Activated effector memory CD4-positive, alpha-beta T cell treated with Interleukin-2 at 50 U/mL for 16 hours (primary cell): ENCODE measurements around the gene ZHX3.
"Not testable (repeated sequence)": the region's sequence is repeated elsewhere in the genome, so short reads cannot be mapped to it uniquely, and the experiment has no call there.

Experiments used
- DNase-seq: peaks from one replicate; pipeline ENCODE4 v3.0.0-alpha.2; 2020

ZHX3 gene

DNA sequence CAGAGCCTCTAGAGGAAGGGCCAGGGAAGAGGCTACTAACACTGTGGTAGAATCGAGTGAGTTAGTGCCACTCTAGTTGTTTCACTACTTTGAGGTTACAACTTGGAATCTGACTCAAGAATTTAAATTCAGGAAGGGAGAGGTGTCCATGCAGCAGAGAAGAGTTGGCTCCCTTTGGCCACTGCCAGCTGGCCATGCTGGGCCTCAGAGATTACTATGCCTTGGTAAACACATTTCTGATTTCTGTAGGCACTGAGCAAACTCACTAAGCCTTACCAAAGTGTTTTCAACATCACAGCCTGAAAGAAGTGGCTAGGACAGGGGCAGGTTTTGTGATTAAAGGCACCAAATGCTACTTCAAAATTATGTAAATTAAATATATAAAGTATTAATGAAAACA, 61.9 kb downstream of the ZHX3 start:
- DNase-seq = no peak

DNA sequence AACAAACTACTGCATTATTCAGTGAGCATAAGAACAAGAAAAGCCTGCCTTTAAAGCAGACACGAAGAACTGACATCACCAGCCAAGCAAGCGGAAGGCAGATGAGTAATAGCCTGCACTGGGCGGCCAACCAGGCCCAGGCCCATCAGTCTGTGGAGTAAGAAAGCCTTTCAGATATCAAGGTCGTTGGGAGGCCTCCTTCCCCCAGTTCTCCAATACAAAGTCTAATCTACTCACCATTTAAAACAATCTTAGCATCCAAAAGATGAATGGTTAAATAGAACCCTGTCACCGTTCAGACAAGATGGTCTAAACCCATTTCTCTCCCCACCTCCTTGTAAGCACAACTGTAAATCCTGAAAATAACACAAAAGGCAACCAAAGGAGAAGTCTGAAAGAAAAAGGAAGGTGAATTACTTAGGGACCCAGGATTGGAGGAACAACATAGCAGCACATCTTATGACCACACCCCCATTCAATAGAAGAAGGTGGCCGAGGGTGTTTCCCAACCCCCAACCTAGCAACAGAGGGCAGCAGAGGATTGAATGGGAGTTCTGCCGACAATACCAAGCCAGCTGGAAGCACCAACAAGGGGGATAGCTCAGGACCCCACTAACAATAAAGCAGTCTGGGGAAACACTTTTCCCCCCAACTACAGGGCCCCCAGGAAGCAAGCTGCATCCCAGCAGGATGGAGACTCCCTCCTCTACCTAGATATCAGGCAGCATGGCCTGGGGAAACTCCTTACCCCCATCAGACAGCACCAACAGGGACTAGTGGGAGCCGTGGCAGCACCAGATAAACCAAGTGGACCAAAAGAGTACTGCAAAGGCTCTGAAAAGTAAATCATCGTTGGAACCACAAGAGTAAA, 67.9 kb downstream of the ZHX3 start:
- DNase-seq = no peak

DNA sequence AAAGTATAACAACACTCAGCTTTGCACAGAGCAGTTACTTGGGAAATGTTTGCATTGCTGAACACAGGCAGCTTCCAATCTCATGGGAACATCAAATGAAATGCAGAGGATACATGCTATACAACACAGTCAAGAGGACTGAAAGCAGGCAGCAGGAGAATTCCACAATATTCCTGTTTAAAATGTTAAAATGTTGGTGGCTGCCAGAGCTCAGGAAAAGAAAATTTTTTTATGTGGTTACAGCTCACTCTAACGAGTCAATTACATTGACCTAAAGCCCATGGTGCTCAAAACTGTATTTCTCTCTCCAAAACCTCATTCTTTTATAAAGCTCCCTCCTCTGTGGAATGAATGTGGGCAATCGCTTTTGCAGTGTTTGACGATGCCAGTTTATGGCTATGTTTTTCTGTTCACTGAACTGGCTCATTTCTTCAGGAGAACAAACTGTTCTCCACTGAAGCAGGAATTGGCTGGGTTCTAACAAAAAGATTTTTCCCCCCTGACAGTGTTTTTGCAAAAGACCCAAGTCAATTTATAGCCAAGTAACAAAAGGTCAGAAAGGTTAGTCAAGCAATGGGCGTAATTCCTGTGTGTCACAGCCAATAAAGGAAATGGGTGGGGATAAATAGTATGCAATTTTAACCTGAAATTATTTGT, 69.0 kb downstream of the ZHX3 start:
- DNase-seq = no peak

DNA sequence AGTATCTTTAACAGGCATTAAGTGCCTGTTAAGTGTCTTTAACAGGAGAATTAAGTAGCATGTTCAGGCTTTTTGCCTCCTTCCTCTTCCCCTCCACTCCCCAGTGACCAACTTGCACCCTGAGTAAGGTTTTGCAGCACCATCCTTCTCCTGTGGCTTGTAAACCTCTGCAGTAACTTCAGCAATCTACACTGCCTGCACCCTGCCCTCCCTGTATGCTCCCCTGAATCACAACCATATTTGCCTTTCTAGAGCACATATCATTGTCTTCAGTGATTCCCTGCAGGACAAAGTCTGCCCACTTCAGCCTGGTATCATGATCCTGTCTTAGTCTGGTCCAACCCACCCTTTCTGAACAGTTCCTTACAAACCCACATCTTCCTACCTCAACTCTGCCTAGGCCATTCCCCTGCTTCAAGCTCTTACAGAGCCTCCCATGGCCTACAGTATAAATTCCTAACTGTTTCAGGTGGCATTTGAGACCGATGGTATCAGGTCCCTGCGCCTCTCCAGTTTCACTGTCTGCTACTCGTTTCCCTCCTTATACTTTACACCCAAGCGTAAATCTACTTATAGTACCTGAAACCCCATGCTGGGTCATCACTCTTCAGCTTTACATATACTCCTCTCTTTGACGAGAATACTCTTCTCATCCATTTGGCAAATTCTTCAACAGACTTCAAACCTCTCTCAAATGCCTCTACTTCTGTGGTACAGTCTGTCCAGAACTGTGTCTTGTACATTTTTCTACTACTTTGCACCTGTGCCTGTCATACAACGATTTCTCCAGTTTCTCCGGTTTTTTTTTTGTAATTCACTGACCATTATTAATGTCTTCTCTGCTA, 69.8 kb downstream of the ZHX3 start:
- no peak for DNase-seq

DNA sequence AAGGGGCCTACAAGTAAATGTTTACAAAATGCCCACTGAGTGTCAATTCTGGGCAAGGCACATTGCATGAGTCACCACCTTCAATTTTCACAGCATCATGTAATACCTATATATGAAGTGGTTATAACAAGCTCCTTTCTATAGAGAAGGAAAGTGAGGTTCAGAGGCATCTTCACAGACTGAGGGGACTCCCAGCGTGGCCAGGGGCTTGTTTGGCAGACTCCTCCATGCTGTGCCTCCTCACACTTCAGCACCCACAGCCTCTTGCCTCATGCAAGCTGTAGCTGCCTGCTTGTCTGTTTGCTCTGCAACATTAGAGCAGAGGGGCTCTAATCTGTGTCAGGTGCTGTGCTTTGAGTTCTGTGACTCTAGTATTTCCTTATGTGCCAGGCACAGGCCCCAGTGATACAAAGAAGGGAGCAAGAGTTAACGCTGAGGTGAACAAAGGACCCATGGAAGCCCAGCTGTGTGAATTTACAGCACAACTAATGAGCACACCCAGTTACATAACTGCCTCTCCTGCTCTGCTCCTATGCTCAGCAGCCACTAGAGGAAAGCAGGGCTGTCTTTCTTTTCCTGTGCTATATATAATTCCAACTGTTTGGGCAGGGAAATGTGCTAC, 72.3 kb downstream of the ZHX3 start:
- no peak for DNase-seq

DNA sequence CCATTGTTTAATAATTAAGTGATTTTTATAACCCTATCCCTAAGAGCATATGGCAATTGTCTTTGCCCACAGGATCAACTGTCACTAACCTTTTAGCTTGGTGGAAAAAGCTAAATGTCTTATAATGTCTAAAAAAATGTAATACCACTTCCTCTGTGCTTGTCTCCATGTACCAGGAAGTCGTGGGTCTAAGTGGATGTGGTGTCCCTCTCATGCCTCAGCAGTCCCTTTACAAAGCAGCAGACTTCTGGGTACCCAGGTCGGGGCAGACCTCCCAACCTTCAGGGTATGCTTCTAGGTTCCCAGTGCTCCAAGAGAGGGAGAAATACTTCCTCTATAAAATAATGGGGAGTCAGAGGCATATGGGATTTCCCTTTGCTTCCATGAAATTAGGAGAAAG, 74.7 kb downstream of the ZHX3 start:
- no peak for DNase-seq

DNA sequence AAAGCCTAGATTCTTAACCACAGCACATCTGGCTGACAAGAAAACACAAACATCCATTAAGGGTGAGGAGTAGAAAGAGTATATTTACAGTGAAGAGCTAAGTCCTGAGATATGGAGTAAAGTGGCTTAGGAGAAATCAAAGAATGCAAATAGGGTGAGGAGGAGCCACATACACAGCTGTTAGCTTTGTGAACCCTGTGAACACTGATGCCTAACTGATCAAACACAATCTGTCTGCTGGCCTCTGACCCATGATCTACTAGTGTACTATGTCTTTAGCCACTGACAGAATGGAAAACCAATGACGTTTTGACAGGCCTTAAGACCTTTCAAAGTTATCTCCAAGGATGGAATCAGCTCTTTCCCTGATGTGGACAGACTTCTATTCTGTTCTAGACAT, 75.2 kb downstream of the ZHX3 start:
- no peak for DNase-seq

DNA sequence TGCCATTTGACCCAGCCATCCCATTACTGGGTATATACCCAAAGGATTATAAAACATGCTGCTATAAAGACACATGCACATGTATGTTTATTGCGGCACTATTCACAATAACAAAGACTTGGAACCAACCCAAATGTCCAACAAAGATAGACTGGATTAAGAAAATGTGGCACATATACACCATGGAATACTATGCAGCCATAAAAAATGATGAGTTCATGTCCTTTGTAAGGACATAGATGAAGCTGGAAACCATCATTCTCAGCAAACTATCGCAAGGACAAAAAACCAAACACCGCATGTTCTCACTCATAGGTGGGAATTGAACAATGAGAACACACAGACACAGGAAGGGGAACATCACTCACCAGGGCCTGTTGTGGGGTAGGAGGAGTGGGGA, 80.3 kb downstream of the ZHX3 start:
- not testable (repeated sequence) for DNase-seq

DNA sequence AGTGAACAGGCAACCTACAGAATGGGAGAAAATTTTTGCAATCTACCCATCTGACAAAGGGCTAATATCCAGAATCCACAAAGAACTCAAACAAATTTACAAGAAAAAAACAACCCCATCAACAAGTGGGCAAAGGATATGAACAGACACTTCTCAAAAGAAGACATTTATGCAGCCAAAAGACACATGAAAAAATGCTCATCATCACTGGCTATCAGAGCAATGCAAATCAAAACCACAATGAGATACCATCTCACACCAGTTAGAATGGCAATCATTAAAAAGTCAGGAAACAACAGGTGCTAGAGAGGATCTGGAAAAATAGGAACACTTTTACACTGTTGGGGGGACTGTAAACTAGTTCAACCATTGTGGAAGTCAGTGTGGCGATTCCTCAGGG, 80.7 kb downstream of the ZHX3 start:
- not testable (repeated sequence) for DNase-seq

DNA sequence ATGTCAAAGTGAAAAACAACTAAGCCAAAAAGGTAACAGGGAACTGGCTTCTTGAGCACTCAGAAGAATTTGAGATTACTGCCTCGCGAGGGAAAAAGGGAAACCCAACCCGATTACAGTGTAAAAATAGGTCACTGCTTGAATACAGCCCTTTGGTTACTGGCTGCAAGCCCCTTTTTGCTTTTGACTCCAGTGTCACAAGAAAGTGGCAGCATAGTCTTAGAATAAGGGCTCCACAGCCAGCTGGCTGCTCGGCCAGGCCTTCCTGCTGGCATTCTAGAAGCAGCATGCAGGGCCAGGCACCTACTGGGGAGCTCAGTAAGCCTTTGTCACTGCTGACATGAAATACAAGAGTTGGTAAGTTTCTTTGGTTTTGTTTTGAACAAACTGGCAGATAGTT, 83.0 kb downstream of the ZHX3 start:
- no peak for DNase-seq

DNA sequence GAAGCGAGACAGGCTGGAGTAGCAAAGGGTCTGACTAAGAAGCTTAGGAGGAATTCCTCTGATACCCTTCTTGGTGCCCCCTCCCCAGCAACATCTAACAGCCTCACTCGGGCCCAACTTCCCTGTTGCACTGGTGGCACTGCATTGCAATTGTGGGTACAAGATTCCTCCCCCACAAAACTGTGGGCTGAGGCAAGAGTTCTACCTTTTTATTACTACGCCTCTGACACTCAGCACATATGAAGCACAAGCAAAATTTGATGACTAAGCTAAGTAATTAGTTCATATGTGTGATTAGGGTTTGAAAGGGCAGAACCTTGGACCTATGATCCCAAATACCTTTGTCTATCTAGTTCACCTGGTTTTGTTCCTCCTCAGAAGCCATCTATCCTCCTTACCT, 83.5 kb downstream of the ZHX3 start:
- DNase-seq = no peak

DNA sequence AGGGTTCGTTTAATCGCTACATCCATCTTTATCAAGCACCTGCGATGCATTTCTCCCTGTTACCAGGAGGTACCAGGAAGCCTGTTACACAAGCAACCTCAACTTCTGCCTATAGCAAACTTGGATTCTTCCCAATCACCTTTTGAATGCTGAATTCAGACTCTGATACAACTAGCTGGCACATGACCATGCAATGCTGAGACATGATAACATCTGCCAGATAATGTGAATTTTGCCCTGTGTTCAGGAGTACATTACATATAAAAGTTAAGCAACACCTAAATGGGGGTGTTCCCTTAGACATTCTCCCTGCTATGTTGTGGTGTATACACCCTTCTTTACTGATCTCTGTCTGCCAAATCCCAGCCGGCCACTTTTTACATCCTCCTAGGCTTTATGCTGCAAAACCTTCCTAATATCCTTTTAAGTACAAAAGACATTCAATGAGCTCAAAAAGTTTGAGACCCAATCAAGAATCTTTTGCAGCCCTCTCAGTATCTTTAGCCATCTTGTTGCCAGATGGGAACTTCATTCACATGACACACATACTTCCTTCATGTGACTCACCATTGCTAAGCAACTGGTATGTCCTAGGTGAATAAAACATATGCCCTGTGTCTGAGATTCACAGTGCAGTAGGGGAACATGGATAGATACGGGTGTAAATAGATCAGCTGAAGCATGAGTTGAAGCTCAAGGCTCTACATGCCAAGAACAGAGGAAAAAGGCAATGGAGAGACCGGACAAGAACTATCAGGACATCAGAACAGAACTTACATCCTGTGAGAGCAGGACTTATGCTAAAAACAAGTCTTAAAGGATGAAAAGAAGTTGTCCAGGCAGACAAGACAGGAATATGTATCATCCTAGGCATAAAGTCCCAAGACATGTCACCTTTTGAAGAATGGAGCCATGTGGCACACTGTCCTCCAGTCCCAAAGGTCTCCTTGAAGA, 84.3 kb downstream of the ZHX3 start:
- no peak for DNase-seq

DNA sequence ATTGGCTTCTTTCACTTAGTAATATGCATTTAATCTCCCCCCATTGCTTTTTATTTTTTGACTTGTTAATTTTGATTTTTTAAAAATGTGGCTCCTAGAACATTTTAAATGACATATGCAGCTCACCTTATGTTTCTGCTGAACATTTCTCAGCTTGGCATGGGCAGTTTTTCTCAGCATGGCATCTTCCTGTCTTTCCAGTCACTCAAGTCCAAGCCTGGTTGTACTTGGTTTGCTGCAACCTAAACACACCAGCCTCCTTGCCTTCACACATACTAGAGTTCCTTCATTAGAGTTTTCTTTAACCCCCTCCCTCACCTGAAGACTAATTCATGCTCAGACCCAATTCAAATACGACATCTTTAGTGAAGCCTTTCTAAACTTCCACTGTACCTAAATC, 86.4 kb downstream of the ZHX3 start:
- DNase-seq = no peak

DNA sequence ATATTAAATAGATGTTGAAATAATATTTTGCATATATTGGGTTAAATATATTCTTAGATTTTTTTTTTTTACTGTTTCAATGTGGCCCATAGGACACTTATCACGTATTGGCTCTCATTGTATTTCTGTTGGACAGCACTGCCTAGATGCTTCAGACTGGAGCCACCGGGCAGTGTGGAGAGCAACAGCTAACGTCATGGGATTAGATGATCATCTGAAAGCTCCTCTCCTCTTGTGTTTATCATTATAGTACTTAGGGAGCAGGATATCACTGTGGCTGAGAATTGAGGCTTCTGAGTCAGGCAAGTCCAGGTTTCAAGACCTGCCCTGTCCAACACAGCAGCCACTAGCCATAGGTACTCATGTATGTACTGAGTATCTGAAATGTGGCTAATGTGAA, 87.4 kb downstream of the ZHX3 start:
- no peak for DNase-seq

DNA sequence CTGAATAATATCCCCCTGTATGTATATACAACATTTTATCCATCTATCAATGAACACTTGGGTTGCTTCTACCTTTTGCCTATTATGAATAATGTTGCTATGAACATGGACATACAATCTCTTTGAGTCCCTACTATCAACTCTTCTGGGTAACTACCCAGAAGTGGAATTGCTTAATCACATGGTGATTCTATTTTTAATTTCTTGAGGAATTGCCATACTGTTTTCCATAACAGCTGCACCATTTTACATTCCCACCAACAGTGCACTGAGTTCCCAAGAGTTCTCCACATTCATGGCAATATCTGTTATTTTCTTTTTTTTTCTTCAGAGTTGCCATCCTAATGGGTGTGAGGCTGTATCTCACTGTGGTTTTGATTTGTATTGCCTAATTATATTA, 88.3 kb downstream of the ZHX3 start:
- DNase-seq = no peak

DNA sequence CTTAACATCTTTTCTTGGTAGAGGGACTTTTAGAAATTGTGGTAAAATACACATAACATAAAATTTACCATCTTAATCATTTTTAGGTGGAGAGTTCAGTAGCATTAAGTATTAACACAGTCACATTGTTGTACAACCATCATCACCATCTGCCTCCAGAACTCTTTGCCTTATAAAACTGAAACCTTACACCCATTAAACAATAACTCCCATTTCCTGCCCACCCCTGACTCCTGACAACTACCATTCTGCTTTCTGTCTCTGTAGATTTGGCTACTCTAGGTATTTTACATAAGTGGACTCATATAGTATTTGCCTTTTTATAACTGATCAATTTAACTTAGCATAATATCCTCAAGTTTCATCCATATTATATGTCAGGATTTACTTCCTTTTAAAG, 88.7 kb downstream of the ZHX3 start:
- no peak for DNase-seq

DNA sequence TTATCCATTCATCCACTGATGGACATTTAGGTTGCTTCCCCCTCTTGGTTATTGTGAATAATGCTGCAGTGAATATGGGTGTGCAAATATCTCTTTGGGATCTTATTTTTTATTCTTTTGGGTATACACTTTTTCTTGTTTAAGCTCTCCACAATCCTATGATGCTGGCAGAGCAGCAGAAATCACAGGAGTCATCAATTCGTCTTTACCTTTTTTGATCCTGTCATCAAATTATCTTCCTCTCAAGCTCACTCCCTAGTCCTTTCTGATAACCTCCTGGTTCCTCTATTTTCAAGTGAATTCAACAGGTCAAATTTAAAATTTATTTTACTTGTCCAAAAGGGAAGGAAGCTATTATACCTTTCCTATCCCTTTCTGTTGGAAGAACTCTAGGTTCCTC, 91.1 kb downstream of the ZHX3 start:
- no peak for DNase-seq

DNA sequence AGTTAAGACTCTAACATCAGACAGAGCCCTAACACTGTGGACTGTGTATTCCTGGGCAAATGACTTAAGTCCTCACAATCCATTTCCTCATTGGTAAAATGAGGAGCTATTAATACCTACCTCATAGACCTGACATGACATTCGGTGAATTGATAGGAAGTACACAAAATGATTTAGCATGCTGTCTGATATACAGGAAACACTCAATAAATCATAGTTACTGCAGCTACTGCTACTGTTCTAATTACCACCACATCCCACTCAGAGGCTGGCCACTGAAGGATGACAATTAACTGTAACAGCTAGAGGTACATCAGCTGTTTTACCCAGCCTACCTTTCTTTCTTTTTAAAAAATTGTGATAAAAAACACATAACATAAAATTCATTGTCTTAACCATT, 92.4 kb downstream of the ZHX3 start:
- no peak for DNase-seq

DNA sequence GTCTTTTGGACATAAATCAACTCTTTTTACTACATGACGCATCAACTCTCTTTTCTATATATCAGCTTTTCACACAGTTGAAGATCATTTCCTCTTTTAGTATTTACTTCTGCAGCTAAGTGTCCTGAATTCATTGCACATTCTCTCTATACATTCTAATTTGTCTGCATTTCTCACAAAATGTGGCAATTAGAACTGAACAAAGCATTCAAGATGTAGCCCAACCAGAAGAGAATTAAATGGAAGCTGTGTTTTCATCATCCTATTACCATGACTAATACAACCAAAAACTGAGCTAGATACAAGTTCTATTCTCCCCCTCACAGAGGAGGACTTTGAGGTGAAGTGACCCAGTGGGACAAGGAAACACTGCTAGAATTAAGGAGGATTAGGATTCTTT, 93.2 kb downstream of the ZHX3 start:
- no peak for DNase-seq

DNA sequence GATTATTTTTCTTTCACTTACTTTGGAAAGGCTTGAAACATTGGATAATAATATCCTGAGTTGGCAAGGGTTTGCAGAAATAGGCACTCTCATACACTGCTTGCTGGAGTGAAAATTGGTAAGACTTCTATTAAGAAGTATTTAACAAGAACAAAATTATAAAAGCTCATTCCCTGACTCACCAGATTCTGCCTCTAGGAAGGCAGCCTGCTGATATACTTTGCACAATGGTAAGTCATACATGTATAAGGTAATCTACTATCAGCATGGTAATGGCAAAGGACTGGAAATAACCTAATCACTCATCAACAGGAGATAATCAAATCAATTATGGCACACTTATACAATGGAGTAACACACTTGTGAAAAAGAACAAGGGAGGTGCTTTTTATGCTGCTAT, 94.4 kb downstream of the ZHX3 start:
- no peak for DNase-seq

DNA sequence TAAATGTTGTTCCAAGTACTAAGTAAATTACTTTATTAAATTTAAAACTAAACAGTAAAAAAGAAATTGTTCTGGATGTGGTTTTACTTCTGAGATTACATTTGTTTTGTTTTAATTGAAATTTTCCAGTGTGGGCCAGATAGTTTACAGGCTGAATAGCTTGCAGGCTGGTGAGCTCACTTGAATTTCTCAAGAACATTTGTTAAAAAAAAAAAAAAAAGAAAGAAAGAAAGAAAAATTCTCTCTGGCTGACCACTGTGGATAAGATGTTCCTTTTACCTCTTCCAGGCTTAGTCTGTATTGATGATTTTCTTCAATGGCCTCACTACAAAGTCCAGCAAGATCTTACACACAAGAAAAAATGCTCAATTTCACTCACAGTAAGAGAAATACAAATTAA, 94.8 kb downstream of the ZHX3 start:
- no peak for DNase-seq

DNA sequence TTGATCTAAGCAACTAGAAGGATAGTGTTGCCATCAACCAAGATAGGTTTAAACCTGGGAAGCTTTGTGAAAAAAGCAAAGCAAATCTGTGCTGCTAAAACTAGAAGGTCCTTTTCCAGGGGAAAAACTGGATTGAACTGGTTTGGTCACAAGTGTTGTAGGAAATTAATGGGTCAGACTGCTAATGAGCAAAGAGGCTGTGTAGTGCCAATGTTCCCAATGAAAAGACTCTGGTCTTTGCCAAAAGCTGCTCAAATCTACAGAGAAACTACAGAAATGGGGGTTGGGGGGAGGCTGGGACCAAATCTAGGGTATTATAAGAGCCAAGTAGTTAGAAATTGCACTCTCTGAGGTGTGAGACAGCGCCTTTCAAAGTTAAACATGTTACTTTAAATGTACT, 95.2 kb downstream of the ZHX3 start:
- no peak for DNase-seq
